HL-60 (cell line): Measurements from ENCODE around the gene GRM8.

Experiments used
- DNase-seq, 2 experiments: peaks; one replicate each; pipeline ENCODE4 v3.0.0-alpha.2; 2010 to 2020; ENCODE audit warnings: low read depth in 1 of 2, low spot score in 1 of 2
- H3K27ac ChIP-seq: fragments of 250-450 bp; sonication (Bioruptor Pico); replicated peaks from 2 replicates; pipeline ENCODE4 v1.5.1; 2020; ENCODE audit warnings: mild to moderate bottlenecking, moderate library complexity
- H3K27me3 ChIP-seq: fragments of 250-450 bp; sonication (Bioruptor Pico); 2 replicates; pipeline ENCODE4 v1.5.1; 2021; ENCODE audit warnings: mild to moderate bottlenecking, moderate library complexity; ENCODE audit not compliant: insufficient read depth, poor library complexity, severe bottlenecking
- H3K4me3 ChIP-seq: replicated peaks from 2 replicates; pipeline ENCODE4 v1.5.1; 2011; ENCODE audit warnings: mild to moderate bottlenecking, control low read depth, low read length; ENCODE audit not compliant: insufficient read depth
- GABPA ChIP-seq: IDR thresholded peaks from 2 replicates; pipeline ENCODE4 v1.6.1; 2012; ENCODE audit warnings: low read depth
- POLR2AphosphoS5 ChIP-seq: IDR thresholded peaks from 2 replicates; pipeline ENCODE4 v1.6.1; 2012; ENCODE audit warnings: low read depth
- SPI1 ChIP-seq: IDR thresholded peaks from 2 replicates; pipeline ENCODE4 v1.6.1; 2012; ENCODE audit warnings: low read depth, mild to moderate bottlenecking, borderline replicate concordance
- TF ChIP-seq, protein P1 (sequence below): IDR thresholded peaks from 2 replicates; pipeline ENCODE4 v1.6.1; 2012; ENCODE audit warnings: low read depth; ENCODE audit not compliant: insufficient replicate concordance
- TF ChIP-seq, protein P2 (sequence below): IDR thresholded peaks from one replicate; pipeline ENCODE4 v1.5.1; 2011; ENCODE audit warnings: low read length, control low read depth, inconsistent platforms; ENCODE audit not compliant: insufficient read depth

Gene GRM8

DNA sequence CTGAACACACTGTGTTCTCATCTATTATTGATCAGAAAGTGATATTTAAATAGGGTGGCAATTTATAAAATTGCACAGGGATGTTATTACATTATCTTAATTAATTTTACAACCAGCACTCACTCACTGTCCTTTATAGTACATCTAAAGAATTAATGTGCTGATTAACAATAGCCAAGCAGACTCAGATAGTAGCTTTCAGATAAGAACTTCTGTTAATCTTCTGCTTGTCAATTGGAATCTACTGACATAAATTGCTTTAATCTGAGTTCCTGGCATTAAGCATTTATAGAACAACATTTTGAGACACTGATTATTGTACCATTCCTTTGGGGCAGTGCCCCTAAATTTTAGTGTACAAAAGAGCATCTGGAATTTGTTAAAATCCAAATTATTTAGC lies 408.9 kb downstream of the GRM8 start:
- peaks cover 3% of the 10 kb centered on the region for H3K27me3 ChIP-seq
- H3K4me3 ChIP-seq, result no peak overlapping the region
- DNase-seq, result no peak
- no peak overlapping the region for H3K27ac ChIP-seq
- no peak for TF ChIP-seq GABPA
- TF ChIP-seq, protein P1, sequence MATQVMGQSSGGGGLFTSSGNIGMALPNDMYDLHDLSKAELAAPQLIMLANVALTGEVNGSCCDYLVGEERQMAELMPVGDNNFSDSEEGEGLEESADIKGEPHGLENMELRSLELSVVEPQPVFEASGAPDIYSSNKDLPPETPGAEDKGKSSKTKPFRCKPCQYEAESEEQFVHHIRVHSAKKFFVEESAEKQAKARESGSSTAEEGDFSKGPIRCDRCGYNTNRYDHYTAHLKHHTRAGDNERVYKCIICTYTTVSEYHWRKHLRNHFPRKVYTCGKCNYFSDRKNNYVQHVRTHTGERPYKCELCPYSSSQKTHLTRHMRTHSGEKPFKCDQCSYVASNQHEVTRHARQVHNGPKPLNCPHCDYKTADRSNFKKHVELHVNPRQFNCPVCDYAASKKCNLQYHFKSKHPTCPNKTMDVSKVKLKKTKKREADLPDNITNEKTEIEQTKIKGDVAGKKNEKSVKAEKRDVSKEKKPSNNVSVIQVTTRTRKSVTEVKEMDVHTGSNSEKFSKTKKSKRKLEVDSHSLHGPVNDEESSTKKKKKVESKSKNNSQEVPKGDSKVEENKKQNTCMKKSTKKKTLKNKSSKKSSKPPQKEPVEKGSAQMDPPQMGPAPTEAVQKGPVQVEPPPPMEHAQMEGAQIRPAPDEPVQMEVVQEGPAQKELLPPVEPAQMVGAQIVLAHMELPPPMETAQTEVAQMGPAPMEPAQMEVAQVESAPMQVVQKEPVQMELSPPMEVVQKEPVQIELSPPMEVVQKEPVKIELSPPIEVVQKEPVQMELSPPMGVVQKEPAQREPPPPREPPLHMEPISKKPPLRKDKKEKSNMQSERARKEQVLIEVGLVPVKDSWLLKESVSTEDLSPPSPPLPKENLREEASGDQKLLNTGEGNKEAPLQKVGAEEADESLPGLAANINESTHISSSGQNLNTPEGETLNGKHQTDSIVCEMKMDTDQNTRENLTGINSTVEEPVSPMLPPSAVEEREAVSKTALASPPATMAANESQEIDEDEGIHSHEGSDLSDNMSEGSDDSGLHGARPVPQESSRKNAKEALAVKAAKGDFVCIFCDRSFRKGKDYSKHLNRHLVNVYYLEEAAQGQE, result no peak
- TF ChIP-seq, protein P2, sequence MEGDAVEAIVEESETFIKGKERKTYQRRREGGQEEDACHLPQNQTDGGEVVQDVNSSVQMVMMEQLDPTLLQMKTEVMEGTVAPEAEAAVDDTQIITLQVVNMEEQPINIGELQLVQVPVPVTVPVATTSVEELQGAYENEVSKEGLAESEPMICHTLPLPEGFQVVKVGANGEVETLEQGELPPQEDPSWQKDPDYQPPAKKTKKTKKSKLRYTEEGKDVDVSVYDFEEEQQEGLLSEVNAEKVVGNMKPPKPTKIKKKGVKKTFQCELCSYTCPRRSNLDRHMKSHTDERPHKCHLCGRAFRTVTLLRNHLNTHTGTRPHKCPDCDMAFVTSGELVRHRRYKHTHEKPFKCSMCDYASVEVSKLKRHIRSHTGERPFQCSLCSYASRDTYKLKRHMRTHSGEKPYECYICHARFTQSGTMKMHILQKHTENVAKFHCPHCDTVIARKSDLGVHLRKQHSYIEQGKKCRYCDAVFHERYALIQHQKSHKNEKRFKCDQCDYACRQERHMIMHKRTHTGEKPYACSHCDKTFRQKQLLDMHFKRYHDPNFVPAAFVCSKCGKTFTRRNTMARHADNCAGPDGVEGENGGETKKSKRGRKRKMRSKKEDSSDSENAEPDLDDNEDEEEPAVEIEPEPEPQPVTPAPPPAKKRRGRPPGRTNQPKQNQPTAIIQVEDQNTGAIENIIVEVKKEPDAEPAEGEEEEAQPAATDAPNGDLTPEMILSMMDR, result no peak
- TF ChIP-seq POLR2AphosphoS5, result no peak
- TF ChIP-seq SPI1, result no peak

DNA sequence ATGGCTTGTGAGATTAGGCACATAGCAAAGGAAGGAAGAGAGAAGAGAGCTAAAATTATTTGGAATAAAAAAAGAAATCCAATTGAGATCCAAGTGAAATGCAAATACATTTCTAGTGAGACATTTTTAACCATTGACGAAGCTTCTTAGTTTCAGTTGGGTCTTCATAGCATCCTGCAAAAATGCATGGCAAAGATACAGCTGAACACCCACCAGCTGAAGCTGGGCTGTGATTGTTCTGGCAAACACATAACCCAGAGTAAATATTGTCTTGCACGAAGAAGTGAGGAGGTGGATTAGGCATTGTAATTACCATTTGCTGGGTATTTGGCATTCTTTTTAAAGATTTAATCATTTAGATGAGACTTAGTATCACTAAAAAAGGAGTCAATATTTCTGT lies 409.4 kb downstream of the GRM8 start:
- peaks cover 3% of the 10 kb centered on the region for H3K27me3 ChIP-seq
- TF ChIP-seq SPI1 (no peak), GABPA (no peak)
- H3K27ac ChIP-seq, result no peak overlapping the region
- no peak for DNase-seq
- H3K4me3 ChIP-seq, result no peak overlapping the region

DNA sequence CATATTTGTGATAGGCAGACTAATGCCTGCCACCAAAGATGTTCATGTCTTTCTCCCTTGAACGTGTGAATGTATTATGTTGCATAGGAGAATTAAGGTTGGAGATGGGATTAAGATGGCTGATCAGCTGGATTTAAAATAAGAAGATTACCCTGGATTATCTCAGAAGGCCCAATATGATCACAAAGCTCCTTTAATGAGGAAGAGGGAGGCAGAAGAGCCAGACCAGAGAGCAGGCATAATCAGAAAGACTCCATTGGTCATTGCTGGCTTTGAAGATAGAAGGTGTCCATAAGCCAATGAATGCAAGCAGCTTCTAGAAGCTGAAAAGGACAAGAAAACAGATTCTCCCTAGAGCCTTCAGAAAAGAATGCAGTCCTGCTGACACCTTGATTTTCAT lies 410.3 kb downstream of the GRM8 start:
- no peak overlapping the region for H3K27ac ChIP-seq
- DNase-seq, result no peak

DNA sequence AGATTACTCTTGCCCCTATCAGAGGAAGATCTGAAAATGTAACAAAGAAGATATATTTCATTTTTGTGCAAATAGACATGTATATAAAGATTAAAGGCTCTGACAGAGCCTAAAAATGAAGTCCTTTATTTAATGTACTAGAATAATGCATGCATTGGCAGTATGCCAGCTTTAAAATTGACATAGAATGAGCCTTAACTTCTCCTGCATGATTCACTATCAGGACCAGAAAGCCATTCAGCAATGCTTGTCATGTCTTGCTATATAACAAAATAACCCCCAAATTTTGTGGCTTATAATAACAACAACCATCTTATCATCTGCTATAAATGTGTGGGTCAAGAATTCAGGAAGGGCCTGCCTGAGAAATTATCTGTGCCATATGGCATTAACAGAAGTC lies 411.9 kb downstream of the GRM8 start:
- no peak for TF ChIP-seq GABPA
- TF ChIP-seq POLR2AphosphoS5, result no peak
- TF ChIP-seq, protein P1, result no peak
- TF ChIP-seq, protein P2, result no peak
- no peak for TF ChIP-seq SPI1
- DNase-seq, result no peak
- no peak overlapping the region for H3K27ac ChIP-seq

More for the DNA sequence above, 410.3 kb downstream of the GRM8 start:
- no peak overlapping the region for H3K4me3 ChIP-seq
- peaks cover 3% of the 10 kb centered on the region for H3K27me3 ChIP-seq
- TF ChIP-seq, protein P1, result no peak
- TF ChIP-seq, protein P2, result no peak
- TF ChIP-seq SPI1, result no peak

More for the DNA sequence above, 411.9 kb downstream of the GRM8 start:
- Histone ChIP-seq H3K27me3 (peaks cover 3% of the 10 kb centered on the region), H3K4me3 (no peak overlapping the region)
